Measurements from ENCODE around the gene UQCRHL.
"Not testable (repeated sequence)": the region's sequence is repeated elsewhere in the genome, so short reads cannot be mapped to it uniquely, and the experiment has no call there.

The UQCRHL gene

DNA sequence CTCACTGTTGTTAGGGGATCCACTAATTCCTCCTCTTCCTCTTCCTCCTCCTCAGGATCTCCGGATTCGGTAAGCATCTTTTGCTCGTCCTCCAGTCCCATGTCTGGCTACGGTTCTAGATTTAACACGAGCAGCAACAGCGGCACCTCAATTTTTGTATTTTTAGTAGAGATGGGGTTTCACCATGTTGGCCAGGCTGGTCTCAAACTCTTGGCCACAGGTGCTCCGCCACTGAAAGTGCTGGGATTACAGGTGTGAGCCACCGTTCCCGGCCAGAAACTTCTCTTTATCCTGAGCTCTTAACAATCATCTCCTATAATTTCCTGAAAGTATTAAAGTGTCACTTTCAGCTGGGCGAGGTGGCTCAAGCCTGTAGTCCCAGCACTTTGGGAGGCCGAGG is at the start of gene UQCRHL:
TSS of gene UQCRHL (minus strand) at position 101 of the 400 bp plus-strand sequence. CDS start at position 101, 0 bp downstream.
- DNase-seq: not testable (repeated sequence)

DNA sequence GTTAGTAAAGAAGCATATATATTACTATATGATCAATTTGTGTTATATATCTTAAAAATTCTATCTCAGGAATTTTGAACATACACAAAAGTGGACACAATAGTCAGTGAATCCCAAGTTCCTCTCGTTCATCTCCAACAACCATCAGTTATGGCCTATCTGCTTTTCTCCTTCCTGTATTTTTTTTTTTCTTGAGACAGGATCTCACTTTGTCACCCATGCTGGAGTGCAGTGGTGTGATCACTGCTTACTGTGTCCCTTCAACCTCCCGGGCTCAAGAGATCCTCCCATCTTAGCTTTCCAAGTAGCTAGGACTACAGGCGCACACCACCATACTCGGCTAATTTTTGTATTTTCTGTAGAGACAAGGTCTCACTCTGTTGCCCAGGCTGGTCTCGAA is 49.4 kb upstream of the UQCRHL start:
- DNase-seq: no peak

DNA sequence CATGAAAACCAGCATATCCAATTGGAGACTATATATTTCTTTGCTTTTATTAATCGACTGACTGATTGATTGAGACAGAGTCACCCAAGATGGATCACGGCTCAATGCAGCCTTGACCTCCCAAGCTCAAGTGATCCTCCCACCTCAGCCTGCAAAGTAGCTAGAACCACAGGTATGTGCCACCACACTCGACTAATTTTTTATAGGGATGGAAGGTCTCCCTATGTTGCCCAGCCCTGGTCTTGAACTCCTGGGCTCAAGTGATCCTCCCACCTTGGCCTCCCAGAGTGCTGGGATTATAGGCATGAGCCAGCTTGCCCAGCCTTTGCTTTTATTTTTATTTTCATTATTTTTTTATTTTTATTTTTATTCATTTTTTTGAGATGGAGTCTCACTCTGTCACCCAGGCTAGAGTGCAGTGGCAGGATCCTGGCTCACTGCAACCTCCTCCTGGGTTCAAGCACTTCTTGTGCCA is 45.4 kb upstream of the UQCRHL start:
- no peak for DNase-seq

DNA sequence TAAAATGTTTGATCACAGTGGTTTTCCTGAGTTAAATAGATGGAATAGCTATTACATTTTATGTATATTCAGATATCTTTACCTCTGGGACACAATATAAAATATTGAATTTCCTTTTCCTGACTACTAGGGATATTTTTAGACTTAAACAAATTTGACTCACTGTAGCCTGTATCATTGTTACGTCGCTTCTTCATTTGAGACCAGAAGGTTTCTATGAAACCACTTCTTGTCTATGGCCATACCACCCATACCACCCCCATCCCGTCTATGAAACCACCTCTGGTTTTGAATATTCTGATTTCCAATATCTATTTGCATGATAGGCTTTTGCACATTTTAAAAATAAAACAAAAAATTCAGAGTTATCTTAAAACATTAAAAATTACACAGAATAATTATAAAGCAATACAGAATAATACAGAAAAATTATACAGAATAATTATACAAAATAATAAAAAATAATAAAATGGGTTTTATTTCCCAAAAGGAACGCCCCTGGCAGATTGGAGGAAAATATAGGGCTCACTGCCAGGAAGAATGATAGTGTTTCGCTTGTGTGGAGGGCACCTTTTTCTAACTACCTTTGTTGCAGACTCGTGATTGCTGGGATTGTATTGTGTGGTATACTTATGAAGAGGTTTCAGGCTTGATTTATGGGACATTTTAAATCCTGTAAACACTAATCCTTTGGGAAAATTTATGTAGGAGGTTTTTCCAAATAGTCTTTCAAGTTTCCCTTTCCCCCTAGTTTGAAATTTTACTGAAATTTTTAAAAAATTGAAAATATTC is 44.8 kb upstream of the UQCRHL start:
- no peak for DNase-seq

DNA sequence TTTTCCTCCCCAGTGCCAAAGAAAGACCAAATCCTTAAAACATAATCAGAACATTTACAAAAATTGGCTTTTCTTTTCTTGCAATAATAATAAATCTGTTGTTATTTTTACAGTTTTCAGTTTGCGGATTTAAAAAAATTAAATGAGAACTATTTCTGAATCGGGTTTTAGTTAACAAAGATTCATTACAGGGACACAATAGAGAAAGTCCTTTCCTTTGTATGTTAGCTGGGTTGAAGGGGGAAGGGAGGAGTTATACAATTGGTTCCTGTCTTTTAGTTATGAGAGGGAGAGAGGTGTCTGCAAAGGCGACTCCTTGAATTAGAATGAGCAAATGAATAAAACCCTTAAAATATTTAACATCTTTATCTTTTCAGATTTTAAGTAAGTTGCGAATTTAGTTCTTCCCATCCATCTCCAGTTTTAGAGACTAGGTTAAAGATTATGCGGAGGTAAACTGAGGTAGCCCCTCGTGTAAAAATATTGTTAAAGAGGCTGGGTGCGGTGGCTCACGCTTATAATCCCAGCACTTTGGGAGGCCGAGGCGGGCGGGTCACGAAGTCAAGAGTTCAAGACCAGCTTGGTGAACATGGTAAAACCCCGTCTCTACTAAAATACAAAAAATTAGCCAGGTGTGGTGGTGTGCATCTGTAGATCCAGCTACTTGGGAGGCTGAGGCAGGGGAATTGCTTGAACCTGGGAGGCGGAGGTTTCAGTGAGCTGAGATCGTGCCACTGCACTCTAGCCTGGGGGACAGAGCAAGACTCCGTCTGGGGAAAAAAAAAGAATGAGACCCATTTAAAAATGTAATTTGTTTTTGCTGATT is 44.0 kb upstream of the UQCRHL start:
- no peak for DNase-seq

DNA sequence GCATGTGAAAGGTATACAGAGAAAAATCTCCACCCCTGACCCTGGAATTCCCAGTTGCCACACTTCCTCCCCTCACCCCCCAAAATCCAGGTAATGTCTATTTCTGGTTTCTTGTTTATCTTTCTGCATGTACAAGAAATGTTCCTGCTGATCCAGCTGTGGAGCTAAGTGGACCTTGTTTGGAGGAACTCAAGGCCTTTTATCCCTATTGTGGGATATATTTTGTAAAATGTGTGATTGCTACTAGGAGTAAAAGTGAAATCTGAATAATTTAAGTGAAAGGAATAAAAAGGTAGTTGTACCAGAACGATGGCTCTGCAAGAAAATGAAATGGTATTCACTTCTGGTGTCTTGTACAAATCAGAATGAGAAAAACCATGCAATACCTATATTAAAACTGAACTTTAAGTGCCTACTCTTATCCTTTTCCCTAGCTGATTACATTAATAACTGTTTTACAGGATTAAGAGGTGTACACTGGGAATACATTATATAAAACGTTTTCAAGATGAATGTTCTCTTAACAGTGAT is 43.1 kb upstream of the UQCRHL start:
- DNase-seq: no peak

DNA sequence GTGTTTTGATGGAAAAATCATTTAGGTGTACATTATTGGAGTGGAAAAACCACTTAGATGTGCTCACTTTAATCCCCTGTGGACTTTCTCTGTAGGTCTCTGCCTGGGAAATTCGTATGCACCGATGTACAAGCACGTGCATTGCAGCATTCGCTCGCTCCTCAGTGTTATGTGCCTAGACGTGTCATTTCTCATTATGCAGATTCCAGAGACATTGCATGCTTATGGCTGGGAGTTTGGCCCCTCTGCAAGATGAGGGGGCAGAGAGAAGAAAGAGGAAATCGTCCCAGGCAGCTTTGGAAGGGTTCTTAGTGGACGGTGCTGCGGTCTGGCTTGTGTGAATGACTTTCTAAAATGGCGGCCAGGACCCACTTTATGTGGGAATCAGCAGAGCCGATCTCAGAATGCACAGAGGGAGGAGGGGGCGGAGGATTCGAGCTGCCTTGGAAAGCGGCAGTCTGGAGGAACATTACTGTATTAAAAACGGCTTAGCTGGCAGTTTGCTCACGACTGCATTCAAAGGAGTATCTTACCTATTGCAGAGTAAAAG is 42.4 kb upstream of the UQCRHL start:
- DNase-seq: no peak

DNA sequence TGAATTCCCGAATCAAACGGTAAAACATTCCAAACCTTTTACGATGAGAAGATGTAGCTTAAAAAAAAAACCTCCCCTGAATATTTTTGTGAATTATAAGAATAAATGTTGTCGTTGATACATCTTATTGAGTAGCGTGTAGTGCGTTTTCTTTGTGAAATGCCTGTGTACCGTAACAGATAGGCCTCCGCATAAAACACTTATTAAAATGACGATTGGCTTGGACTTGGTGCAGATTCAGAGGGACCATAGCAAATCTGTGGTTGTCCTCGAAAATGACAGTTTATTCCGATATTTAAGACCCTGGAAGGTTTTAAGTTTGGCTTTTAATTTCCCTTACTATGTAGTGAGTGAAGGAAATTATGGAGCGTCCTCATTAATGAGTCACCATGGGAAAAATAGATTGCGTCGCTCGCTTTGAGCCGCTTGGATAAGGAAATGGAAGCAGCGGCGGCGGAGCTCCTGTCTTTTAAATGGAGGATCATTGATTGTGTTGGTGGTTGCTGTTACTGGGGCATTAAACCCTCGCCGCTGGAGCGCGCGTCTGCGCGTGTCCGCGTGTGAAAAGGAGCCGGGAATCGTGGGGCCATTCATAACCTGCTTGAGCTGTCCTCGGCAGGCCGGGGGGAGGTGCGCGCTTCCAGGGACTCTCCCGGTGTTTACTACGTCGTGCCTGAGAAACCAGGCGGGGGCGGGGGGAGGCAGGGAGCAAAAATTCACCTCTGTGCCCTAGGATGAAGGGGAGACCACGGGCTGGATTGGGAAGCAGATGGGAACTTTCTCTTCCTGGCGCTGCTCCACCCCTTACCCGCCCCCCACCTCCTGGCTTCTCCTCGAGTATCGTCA is 41.7 kb upstream of the UQCRHL start:
- DNase-seq: peak; percentile 81

DNA sequence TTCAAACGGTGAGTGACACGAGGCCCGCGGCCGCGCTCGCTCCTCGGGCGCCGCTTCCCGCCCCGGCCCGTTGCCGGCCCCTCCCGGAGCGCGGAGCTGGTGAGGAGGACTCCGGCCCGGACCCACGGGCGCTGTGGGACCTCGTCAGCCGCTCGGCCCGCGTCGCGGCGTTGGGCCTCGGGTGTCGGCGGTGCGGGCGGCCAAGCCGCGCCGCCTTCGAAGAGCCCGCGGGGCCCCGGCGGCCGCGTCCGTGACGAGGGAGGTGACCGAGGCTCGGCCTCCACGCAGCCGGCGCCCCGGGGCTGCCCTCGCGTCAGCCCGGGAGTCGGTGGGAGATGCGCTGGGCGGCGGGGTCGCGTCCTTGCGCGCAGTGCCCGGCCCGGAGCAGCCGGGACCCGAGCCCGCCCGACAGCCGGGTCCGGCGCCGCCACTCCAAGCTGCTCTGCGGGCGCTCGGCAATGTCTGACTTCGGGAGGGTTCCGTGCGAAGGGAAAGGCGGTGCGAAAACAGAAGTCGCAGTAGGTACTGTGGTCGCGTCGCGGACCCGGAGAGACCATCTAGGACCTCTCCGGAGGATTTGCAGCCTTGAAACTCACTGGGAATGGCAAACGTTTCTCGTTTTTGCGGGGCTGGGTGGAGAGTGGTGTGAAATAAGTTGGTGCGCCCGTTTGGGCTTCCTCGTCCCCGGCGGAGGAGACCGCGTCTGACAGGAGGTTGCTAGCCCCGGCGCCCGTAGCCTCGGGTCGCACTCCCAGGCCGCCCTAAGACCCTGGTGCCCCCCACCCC is 40.9 kb upstream of the UQCRHL start:
- no peak for DNase-seq

DNA sequence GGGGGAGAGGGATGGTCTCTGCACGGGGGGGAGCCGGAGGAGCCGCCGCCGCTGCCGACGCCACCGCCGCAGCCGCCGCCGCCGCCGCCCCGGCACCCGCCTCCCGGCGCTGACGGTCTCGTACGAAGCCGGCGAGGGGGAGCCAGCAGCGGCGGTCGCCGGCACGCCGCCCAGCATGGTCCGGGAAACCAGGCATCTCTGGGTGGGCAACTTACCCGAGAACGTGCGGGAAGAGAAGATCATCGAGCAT is 40.4 kb upstream of the UQCRHL start:
- no peak for DNase-seq

DNA sequence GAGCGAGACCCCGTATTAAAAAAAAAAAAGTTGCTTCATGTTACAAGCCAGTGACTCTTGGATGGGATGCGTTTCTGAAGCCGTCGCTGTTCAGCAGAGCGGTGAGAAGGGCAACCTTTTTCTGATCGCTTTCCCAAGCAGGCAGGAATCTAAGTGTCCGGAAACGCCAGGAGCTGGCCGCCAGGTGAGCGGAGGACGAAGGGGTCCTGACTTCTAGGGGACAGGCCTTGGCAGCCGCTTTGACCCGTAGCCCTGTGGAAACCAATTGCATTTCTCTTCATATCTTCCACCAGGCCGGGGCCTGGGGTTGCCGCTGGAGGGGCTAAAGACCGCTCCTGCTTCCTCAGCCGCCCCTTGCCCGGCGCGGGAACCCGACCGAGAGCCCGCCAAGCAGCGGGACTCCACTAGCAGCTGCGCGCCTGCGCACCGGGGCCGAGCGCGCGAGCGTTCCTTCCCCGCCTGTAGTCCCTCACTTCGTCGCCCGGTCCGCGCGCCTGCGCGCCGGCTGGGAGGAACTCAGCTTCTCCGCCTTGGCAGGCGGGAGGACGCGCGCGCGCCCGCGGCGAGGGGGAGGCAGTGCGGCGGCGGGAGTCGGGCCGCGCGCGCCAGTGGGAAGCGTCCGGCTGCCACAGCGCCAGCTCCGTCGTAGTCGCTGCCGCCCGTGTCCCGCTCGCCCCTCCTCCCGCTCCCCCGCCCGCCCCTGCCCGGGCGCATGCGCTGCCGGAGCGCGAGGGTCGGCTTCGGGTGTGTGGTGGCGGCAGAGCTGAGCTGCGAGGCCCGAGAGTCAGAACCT is 39.8 kb upstream of the UQCRHL start, which contains the start of gene SPEN:
TSS of gene SPEN (plus strand) at position 608 of the 793 bp plus-strand sequence. CDS start 361 bp downstream, outside the sequence.
- DNase-seq: peak; percentile 56

DNA sequence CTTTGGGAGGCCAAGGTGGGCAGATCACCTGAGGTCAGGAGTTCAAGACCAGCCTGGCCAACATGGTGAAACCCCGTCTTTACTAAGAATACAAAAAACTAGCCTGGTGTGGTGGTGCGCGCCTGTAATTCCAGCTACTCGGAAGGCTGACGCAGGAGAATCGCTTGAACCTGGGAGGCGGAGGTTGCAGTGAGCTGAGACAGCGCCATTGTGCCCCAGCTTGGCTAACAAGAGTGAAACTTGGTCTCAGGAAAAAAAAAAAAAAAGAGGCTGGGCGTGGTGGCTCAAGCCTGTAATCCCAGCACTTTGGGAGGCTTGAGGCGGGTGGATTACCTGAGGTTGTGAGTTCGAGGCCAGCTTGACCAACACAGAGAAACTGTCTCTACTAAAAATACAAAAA is 38.6 kb upstream of the UQCRHL start:
- DNase-seq: not testable (repeated sequence)

DNA sequence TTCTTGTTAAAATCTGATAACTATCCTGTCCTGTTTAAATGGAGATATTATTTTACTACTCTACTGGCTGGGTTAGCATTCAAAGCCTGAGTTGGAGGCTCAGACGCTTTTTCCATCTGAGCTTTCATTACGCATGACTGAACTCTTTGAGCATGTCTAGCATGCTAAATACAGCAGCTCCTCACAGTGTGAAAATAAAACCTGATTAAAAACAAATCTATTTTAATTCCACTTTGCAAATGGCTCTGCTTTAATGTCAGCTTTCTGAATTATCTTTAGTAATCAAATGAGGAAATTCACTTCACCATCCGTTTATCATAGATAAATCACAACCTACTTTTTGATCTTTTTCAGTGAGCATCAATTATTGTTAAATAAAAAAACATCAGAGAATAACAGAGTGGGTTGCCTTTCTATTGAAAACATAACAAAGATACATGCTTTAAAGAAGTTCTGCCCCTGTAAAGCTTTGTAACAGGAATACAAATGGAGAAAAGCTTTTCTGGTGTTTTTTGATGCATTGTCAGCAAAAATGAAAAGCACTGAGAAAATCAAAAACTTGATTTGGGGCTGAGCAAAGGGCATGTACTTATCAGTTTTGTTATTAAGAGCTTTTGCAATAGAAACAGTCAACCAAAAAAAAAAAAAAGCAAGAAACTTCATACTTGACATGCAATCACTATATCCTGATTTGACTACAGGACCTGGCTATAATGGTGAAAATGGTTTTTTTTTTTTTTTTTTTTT is 36.5 kb upstream of the UQCRHL start:
- DNase-seq: no peak

DNA sequence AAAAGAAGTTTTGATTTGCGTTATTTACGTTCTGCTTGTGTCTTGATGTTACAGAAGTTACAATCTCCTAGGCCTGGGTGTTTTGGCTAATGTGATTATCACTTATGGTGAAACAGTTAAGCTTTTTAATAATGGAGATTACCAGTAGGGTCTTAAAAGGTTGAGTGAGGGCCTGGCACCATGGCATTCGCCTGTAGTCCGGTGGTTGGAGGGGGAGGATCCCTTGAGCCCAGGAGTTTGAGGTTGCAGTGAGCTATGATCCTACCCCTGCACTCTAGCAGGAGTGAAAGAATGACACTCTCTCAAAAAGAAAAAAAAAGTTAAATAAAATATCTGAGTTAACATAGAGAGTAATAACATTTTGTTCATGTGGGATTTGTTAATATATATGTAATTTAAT is 31.3 kb upstream of the UQCRHL start:
- DNase-seq: no peak

DNA sequence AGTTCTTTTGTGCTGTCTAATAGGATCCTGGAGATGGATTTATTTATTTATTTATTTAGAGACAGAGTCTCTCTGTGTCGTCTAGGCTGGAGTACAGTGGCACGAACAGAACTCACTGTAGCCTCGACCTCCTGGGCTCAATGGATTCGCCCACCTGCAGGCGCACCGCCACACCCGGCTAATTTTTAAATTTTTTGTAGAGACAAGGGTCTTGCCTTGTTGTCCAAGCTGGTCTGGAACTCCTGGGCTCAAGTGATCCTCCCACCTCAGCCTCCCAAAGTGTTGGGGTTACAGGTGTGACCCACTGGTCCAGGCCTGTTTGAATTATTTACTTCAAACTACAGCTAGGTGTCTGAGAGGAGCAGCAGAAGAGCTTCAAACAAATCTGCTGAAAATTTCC is 30.5 kb upstream of the UQCRHL start:
- no peak for DNase-seq

DNA sequence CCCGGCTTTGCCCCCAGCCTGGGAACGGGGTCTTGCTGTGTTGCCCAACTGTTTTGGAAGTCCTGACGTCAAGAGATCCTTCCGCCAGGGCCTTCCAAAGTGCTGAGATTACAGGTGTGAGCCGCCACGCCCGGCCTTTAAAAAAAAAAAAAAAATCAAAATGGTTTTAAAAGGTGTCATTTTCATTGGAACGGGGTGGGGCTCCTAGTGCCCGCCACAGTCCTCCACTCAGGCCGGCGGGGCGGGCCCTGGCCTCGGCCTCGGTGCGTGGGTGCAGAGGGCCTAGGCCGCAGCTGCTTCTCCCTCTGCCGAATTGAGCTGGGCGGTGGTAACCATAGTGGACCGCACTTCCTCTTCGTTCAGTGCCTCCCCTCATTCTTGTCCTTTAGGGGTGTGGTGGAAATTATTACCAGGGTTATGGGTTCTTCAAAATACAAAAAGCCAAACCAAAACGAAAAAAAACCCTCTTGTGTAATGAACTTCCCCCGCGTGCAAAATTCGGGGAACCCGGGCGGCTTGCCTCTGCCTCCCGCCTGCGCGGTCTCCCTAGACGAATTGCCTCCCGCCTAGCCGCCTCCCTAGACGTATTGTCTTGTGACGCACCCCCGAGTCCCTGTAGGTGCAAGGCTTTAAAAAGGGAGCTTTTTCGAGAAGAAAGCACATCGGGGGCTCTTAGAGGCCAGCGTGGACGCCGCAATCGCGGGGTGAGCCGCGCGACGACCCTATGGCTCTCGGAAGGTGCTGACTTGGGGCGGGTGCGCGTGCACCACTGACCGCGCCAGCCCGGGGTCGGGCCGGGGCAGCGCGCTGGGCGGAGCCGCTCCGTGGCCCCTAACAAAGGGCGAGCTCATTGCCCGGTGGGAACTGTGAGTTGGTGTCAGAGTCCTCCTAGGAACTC is 29.6 kb upstream of the UQCRHL start:
- no peak for DNase-seq

DNA sequence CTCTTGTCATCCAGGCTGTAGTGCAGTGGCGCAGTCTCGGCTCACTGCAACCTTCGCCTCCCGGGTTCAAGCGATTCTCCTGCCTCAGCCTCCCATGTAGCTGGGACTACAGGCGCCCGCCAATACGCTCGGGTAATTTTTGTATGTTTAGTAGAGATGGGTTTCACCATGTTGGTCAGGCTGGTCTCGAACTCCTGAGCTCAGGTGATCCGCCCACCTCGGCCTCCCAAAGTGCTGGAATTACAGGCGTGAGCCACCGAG is 29.0 kb upstream of the UQCRHL start:
- DNase-seq: not testable (repeated sequence)

DNA sequence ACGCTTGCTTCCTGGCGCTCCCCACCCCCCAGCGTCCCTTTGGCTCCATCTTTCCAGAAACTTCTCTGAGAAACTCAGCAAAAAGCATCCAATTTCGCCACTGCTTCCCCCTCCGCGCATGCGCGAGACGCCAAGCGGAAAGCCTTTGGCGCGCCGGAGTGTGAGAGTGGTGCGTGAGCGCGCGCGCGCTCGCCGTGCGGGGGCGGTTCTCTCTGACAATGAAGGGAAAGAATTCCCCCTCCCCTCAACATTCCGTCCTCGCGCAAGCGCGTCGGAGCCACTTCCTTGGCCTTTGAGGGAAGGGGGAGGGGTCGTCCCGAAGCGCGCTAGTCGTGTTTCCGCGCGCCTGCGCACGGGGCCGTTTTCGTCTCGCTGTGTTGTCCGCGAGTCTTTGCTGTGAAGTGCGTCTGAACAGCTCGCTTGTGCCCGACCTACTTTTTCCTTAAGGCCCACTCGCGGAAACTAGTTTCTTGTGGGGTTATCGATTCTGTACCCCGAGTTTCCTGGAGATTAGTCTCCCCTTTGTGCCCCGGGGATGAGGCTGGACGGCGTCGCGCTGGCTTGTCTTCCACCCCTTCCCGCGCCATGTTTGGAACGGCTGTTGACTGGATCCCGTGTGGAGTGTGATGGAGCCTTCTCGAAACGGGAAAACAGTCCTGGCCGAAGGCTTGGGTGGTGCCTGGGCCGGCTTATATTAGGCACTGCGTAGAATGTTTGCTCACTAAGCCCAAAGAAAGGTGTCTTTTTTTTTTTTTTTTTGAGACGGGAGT is 28.5 kb upstream of the UQCRHL start:
- peak; percentile 86 for DNase-seq
